Mesenchymal stem cell (in vitro differentiated cells and primary cell): Measurements from ENCODE around the gene MLLT3.

Experiments
- DNase-seq: peaks from one replicate; pipeline ENCODE4 v3.0.0-alpha.2; 2013
- H2AFZ ChIP-seq: one replicate; pipeline ENCODE4 v1.6.1; 2013; ENCODE audit warnings: low read depth, mild to moderate bottlenecking, control low read depth, inconsistent platforms, low read length, moderate library complexity
- H2AK5ac ChIP-seq: 2 replicates; pipeline ENCODE4 v1.6.1; 2013; ENCODE audit warnings: low read length, moderate library complexity, mild to moderate bottlenecking, inconsistent platforms; ENCODE audit not compliant: severe bottlenecking
- H2BK120ac ChIP-seq: one replicate; pipeline ENCODE4 v1.6.1; 2013; ENCODE audit warnings: low read depth, mild to moderate bottlenecking, inconsistent platforms, low read length, moderate library complexity
- H2BK12ac ChIP-seq, 2 experiments: one replicate each; pipeline ENCODE4 v1.6.1; 2013; ENCODE audit warnings: inconsistent platforms in 2 of 2, low read length in 2 of 2, mild to moderate bottlenecking in 2 of 2, moderate library complexity in 2 of 2, control low read depth in 1 of 2
- H2BK15ac ChIP-seq: one replicate; pipeline ENCODE4 v1.6.1; 2013; ENCODE audit warnings: mild to moderate bottlenecking, low read depth, inconsistent platforms; ENCODE audit not compliant: poor library complexity, severe bottlenecking
- H2BK5ac ChIP-seq: 2 replicates; pipeline ENCODE4 v1.6.1; 2013; ENCODE audit warnings: low read depth, mild to moderate bottlenecking, low read length, control low read depth, inconsistent platforms; ENCODE audit not compliant: poor library complexity, severe bottlenecking
- H3K14ac ChIP-seq, 2 experiments: one replicate each; pipeline ENCODE4 v1.6.1; 2013; ENCODE audit warnings: inconsistent platforms in 2 of 2, low read length in 2 of 2, control low read depth in 1 of 2, mild to moderate bottlenecking in 1 of 2, moderate library complexity in 1 of 2
- H3K18ac ChIP-seq, 2 experiments: one replicate each; pipeline ENCODE4 v1.6.1; 2013; ENCODE audit warnings: inconsistent platforms in 2 of 2, low read length in 2 of 2, control low read depth in 1 of 2, low read depth in 1 of 2, mild to moderate bottlenecking in 1 of 2
- H3K23ac ChIP-seq, 2 experiments: one replicate each; pipeline ENCODE4 v1.6.1; 2013; ENCODE audit warnings: inconsistent platforms in 2 of 2, low read length in 2 of 2, mild to moderate bottlenecking in 2 of 2, moderate library complexity in 2 of 2, control low read depth in 1 of 2
- H3K27ac ChIP-seq: 2 replicates; pipeline ENCODE4 v1.5.1; 2013; ENCODE audit warnings: mild to moderate bottlenecking, moderate library complexity, low read length, control low read depth, inconsistent platforms; ENCODE audit not compliant: poor library complexity, severe bottlenecking
- H3K27me3 ChIP-seq, 2 experiments: 2 replicates each; pipeline versions ENCODE4 v1.6.1 to v1.7.0; 2013; ENCODE audit warnings: low read length in 2 of 2, mild to moderate bottlenecking in 2 of 2, moderate library complexity in 2 of 2, control low read depth in 1 of 2, inconsistent platforms in 1 of 2; ENCODE audit not compliant: control insufficient read depth in 1 of 2, insufficient read depth in 1 of 2
- H3K36me3 ChIP-seq, 2 experiments: 2 replicates each; pipeline versions ENCODE4 v1.6.1 to v1.7.0; 2013; ENCODE audit warnings: low read length in 2 of 2, control low read depth in 1 of 2, inconsistent platforms in 1 of 2, low read depth in 1 of 2, mild to moderate bottlenecking in 1 of 2; ENCODE audit not compliant: insufficient read depth in 2 of 2, control insufficient read depth in 1 of 2
- H3K4ac ChIP-seq, 2 experiments: one replicate each; pipeline ENCODE4 v1.6.1; 2013; ENCODE audit warnings: inconsistent platforms in 2 of 2, low read length in 2 of 2, mild to moderate bottlenecking in 2 of 2, moderate library complexity in 2 of 2, control low read depth in 1 of 2, low read depth in 1 of 2
- H3K4me1 ChIP-seq: 2 replicates; pipeline ENCODE4 v1.6.1; 2013; ENCODE audit warnings: low read depth, low read length, control low read depth; ENCODE audit not compliant: control insufficient read depth, insufficient read depth
- H3K4me2 ChIP-seq: 2 replicates; pipeline ENCODE4 v1.6.1; 2013; ENCODE audit warnings: low read length, mild to moderate bottlenecking, inconsistent platforms; ENCODE audit not compliant: poor library complexity, severe bottlenecking
- H3K4me3 ChIP-seq, 2 experiments: 2 replicates each; pipeline versions ENCODE4 v1.5.1 to v1.7.0; 2013; ENCODE audit warnings: low read length in 2 of 2, mild to moderate bottlenecking in 2 of 2, control low read depth in 1 of 2, low read depth in 1 of 2; ENCODE audit not compliant: insufficient read depth in 1 of 2
- H3K79me1 ChIP-seq: replicated peaks from 2 replicates; pipeline ENCODE4 v1.6.1; 2013; ENCODE audit warnings: mild to moderate bottlenecking, control low read depth, low read length, inconsistent platforms; ENCODE audit not compliant: poor library complexity, severe bottlenecking
- H3K9ac ChIP-seq: 2 replicates; pipeline ENCODE4 v1.7.0; 2013; ENCODE audit warnings: mild to moderate bottlenecking, low read length, moderate library complexity
- H3K9me3 ChIP-seq: 2 replicates; pipeline ENCODE4 v1.7.0; 2013; ENCODE audit warnings: mild to moderate bottlenecking, low read length; ENCODE audit not compliant: control insufficient read depth
- H4K8ac ChIP-seq: one replicate; pipeline ENCODE4 v1.6.1; 2013; ENCODE audit warnings: inconsistent platforms, mild to moderate bottlenecking, low read length, moderate library complexity
- H4K91ac ChIP-seq: one replicate; pipeline ENCODE4 v1.6.1; 2013; ENCODE audit warnings: mild to moderate bottlenecking, low read length, inconsistent platforms
- WGBS: methylation state at CpG from one replicate; pipeline ENCODE4 v1.1.7; 2013; ENCODE audit warnings: mixed read lengths; 5-methylcytosine and 5-hydroxymethylcytosine counted together

MLLT3 gene

GRCh38 chr9:20476912-20477521 is 145.3 kb downstream of the MLLT3 start:
- peaks cover 27% of the 10 kb centered on the region for H3K79me1 ChIP-seq
- no peak overlapping the region for H3K4me3 ChIP-seq
- no peaks in the 10 kb centered on the region for H3K36me3 ChIP-seq
- H3K23ac ChIP-seq, result no peak overlapping the region
- H3K14ac ChIP-seq, result no peak overlapping the region
- H3K27me3 ChIP-seq, result no peaks in the 10 kb centered on the region
- no peak overlapping the region for H2BK15ac ChIP-seq
- no peak overlapping the region for H3K9ac ChIP-seq
- H3K4ac ChIP-seq, result no peak overlapping the region
- H3K4me1 ChIP-seq, result peaks cover 1% of the 10 kb centered on the region
- no peak overlapping the region for H2AFZ ChIP-seq
- H2BK5ac ChIP-seq, result no peak overlapping the region
- WGBS, result 88% methylated on average over 2 of the region's 2 CpGs
- H3K4me2 ChIP-seq, result no peak overlapping the region
- H2BK120ac ChIP-seq, result no peak overlapping the region
- no peak overlapping the region for H2BK12ac ChIP-seq
- no peak overlapping the region for H3K27ac ChIP-seq
- H4K8ac ChIP-seq, result no peak overlapping the region
- H3K18ac ChIP-seq, result no peak overlapping the region
- DNase-seq, result no peak
- no peaks in the 10 kb centered on the region for H3K9me3 ChIP-seq
- H2AK5ac ChIP-seq, result no peak overlapping the region
- no peak overlapping the region for H4K91ac ChIP-seq

DNA sequence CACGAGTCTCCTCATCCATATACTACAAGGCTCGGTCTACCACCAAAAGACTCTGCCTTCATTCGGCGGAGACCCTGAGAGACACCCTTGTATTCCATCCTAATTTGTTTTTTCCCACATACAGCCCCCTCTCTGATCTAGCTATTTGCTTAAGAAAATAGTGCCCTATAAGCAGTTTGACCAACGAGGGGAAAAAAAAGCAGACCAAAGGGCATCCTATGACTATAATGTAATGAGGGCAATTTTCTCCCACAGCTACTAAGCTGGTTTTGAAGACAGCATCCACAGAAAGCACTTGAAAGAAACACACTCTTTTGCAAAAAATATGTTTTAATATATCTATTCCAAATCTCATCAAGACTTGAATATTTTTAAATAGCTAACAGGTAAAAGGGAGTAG is 147.8 kb downstream of the MLLT3 start:
- peaks cover 1% of the 10 kb centered on the region for H3K4me1 ChIP-seq
- WGBS, result 92% methylated on average over 5 of the region's 5 CpGs
- no peak overlapping the region for H2BK120ac ChIP-seq

GRCh38 chr9:20473515-20474013 is 148.7 kb downstream of the MLLT3 start:
- Histone ChIP-seq H3K36me3 (no peaks in the 10 kb centered on the region), H2AFZ (no peak overlapping the region), H3K4me1 (peaks cover 1% of the 10 kb centered on the region), H3K9me3 (no peaks in the 10 kb centered on the region), H2BK120ac (no peak overlapping the region), H2AK5ac (no peak overlapping the region), H3K9ac (no peak overlapping the region), H3K79me1 (peaks cover 13% of the 10 kb centered on the region), H4K91ac (no peak overlapping the region), H3K4me3 (no peak overlapping the region), H3K23ac (no peak overlapping the region), H2BK12ac (no peak overlapping the region), H3K4ac (no peak overlapping the region), H4K8ac (no peak overlapping the region), H2BK5ac (no peak overlapping the region), H3K18ac (no peak overlapping the region), H3K27me3 (no peaks in the 10 kb centered on the region), H3K27ac (no peak overlapping the region), H2BK15ac (no peak overlapping the region), H3K14ac (no peak overlapping the region), H3K4me2 (no peak overlapping the region)
- no peak for DNase-seq

More for the DNA sequence above, 147.8 kb downstream of the MLLT3 start:
- Histone ChIP-seq H3K18ac (no peak overlapping the region), H4K91ac (no peak overlapping the region), H2BK5ac (no peak overlapping the region), H2AFZ (no peak overlapping the region), H3K36me3 (no peaks in the 10 kb centered on the region), H2AK5ac (no peak overlapping the region), H3K27me3 (no peaks in the 10 kb centered on the region), H3K23ac (no peak overlapping the region), H3K27ac (no peak overlapping the region), H2BK15ac (no peak overlapping the region), H3K4me2 (no peak overlapping the region), H3K4ac (no peak overlapping the region), H3K4me3 (no peak overlapping the region), H3K79me1 (peaks cover 14% of the 10 kb centered on the region), H2BK12ac (no peak overlapping the region), H4K8ac (no peak overlapping the region), H3K9ac (no peak overlapping the region), H3K14ac (no peak overlapping the region), H3K9me3 (no peaks in the 10 kb centered on the region)
- DNase-seq, result no peak

DNA sequence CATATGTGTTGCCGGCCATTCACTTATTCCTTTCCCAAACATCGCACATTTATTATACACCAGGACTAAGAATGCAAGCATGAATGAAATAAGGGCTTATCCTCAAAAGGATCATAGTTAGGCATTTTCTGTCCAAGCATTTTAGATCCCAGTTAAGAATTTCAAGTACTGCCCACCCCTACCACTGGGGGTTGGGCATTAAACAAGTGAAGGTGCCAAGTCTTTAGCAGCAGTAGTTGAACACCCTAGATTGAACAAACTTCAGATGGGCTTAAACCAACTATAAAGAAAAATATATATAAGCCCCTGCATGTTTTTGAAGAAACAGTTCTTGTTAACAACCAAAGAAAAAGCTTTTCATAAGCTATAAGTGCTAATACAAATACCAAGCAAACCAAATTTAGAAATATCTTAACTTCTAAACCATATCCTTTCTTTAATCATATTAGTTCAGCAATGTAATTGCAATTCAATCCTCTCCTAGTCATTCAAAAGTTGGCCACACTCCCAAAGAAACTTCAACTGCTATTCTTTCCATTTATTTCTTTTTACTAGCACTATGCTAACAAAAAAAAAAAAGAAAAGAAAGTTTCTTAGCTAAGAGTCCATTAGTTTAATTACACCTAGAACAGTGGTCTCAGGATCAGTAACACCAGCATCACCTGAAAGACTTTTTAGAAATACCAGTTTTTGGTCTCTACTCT is 149.8 kb downstream of the MLLT3 start:
- Histone ChIP-seq H2BK120ac (no peak overlapping the region), H2BK15ac (no peak overlapping the region), H2BK5ac (no peak overlapping the region), H3K36me3 (no peaks in the 10 kb centered on the region), H3K23ac (no peak overlapping the region), H3K27ac (no peak overlapping the region), H3K4ac (no peak overlapping the region), H3K79me1 (peaks cover 11% of the 10 kb centered on the region), H3K18ac (no peak overlapping the region), H3K9me3 (no peaks in the 10 kb centered on the region), H3K9ac (no peak overlapping the region), H3K4me3 (peak overlapping the region in 1 of 2 experiments; percentile 20), H3K4me1 (no peaks in the 10 kb centered on the region), H2AFZ (no peak overlapping the region), H2BK12ac (no peak overlapping the region), H3K4me2 (no peak overlapping the region), H3K14ac (no peak overlapping the region), H4K8ac (no peak overlapping the region), H2AK5ac (no peak overlapping the region), H4K91ac (no peak overlapping the region), H3K27me3 (no peaks in the 10 kb centered on the region)
- WGBS, result 100% methylated on average over 2 of the region's 2 CpGs
- DNase-seq, result no peak
